Retinal pigment epithelial cell (primary cell): Measurements from ENCODE around the gene YIPF7.

Source experiments
- DNase-seq: peaks from one replicate; pipeline ENCODE4 v3.0.0-alpha.2; 2010; ENCODE audit warnings: low read depth
- H3K4me3 ChIP-seq: 2 replicates; pipeline ENCODE4 v1.5.1; 2011; ENCODE audit warnings: mild to moderate bottlenecking, low read length, control low read depth, moderate library complexity
- TF ChIP-seq, protein P1 (sequence below): conservative IDR thresholded peaks from 2 replicates; pipeline ENCODE4 v1.5.1; 2011; ENCODE audit warnings: low read depth, low read length, control low read depth, inconsistent platforms

Gene YIPF7

GRCh38 chr4:44623676-44624075, 27.7 kb downstream of the YIPF7 start:
- TF ChIP-seq, protein P1, sequence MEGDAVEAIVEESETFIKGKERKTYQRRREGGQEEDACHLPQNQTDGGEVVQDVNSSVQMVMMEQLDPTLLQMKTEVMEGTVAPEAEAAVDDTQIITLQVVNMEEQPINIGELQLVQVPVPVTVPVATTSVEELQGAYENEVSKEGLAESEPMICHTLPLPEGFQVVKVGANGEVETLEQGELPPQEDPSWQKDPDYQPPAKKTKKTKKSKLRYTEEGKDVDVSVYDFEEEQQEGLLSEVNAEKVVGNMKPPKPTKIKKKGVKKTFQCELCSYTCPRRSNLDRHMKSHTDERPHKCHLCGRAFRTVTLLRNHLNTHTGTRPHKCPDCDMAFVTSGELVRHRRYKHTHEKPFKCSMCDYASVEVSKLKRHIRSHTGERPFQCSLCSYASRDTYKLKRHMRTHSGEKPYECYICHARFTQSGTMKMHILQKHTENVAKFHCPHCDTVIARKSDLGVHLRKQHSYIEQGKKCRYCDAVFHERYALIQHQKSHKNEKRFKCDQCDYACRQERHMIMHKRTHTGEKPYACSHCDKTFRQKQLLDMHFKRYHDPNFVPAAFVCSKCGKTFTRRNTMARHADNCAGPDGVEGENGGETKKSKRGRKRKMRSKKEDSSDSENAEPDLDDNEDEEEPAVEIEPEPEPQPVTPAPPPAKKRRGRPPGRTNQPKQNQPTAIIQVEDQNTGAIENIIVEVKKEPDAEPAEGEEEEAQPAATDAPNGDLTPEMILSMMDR, result no peak
- no peak for DNase-seq
- H3K4me3 ChIP-seq, result no peak overlapping the region

DNA sequence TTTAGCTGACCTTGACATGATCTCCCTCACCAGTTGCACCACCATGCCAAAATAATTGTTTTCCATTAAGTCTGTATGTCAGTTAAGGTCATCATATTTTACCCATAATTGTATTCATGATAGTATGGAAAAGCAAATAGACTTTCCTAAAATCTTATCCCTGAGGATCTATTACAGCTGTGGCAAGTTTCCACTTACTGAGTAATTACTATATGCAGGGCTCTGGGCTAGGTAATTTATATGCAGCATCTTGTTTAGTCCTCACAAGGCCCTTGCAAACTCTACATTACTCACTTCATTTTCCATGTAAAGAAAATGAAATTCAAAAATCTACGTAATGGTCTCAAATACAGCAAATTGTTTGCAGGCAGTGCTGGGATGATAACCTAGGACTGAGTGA, 34.8 kb downstream of the YIPF7 start:
- TF ChIP-seq, protein P1, result no peak
- no peak overlapping the region for H3K4me3 ChIP-seq
- no peak for DNase-seq

- no peak overlapping the region for H3K4me3 ChIP-seq
- TF ChIP-seq, protein P1, result peak; percentile 33
- DNase-seq, result no peak
These were observed 68.0 kb downstream of the YIPF7 start for GRCh38 chr4:44583393-44583792.

GRCh38 chr4:44580231-44580630, 71.2 kb downstream of the YIPF7 start:
- no peak overlapping the region for H3K4me3 ChIP-seq
- TF ChIP-seq, protein P1, result no peak
- no peak for DNase-seq

- H3K4me3 ChIP-seq, result no peak overlapping the region
- TF ChIP-seq, protein P1, result no peak
- no peak for DNase-seq
These were observed 72.5 kb downstream of the YIPF7 start for GRCh38 chr4:44578954-44579353.
